HUDEP-2 (cell line): Measurements from ENCODE around the gene OR4X1.
"Not testable (repeated sequence)": the region's sequence is repeated elsewhere in the genome, so short reads cannot be mapped to it uniquely, and the experiment has no call there.

Experiments
- DNase-seq, 76 experiments: peaks; one replicate each; lab custom pipeline; 2025; ENCODE audit not compliant: unreplicated experiment in 76 of 76; lab: John Stamatoyannopoulos, UW

Gene OR4X1

GRCh38 chr11:48263423-48263911 is at the start of gene OR4X1:
Gene OR4X1 (plus strand): TSS chr11:48263861. CDS start chr11:48263861, 0 bp downstream.
- DNase-seq, result no peak

GRCh38 chr11:48216510-48216909 is 47.2 kb upstream of the OR4X1 start, which contains the start of gene OR4B1:
Gene OR4B1 (plus strand): TSS chr11:48216810. CDS start chr11:48216810, 0 bp downstream.
- DNase-seq, result no peak

- no peak for DNase-seq
Measured at GRCh38 chr11:48228761-48229160, 34.9 kb upstream of the OR4X1 start.

GRCh38 chr11:48230057-48230456 is 33.6 kb upstream of the OR4X1 start:
- DNase-seq, result not testable (repeated sequence)

GRCh38 chr11:48237727-48238126 is 25.9 kb upstream of the OR4X1 start:
- no peak for DNase-seq

- no peak for DNase-seq
Measured at GRCh38 chr11:48242501-48242900, 21.2 kb upstream of the OR4X1 start.

GRCh38 chr11:48244804-48245203 is 18.9 kb upstream of the OR4X1 start, which contains the start of gene OR4X2:
Gene OR4X2 (plus strand): TSS chr11:48245104. CDS start chr11:48245104, 0 bp downstream.
- DNase-seq, result no peak

GRCh38 chr11:48248902-48249301 is 14.8 kb upstream of the OR4X1 start:
- no peak for DNase-seq

GRCh38 chr11:48261600-48261999 is 2.1 kb upstream of the OR4X1 start:
- DNase-seq, result no peak

- no peak for DNase-seq
Measured at GRCh38 chr11:48270621-48271020, 7.0 kb downstream of the OR4X1 start.

- no peak for DNase-seq
Measured at GRCh38 chr11:48272606-48273005, 8.9 kb downstream of the OR4X1 start.

- no peak for DNase-seq
Measured at GRCh38 chr11:48305923-48306322, 42.3 kb downstream of the OR4X1 start, which contains the start of gene OR4S1. Gene OR4S1 (plus strand): TSS chr11:48306223. CDS start chr11:48306223, 0 bp downstream.

- peak in 56 of 76 experiments; percentile 0 to 74 (median 28) for DNase-seq
Measured at GRCh38 chr11:48307760-48308386, 44.2 kb downstream of the OR4X1 start.

GRCh38 chr11:48313590-48313989 is 49.9 kb downstream of the OR4X1 start:
- DNase-seq, result not testable (repeated sequence)
